ENCODE results near the gene OTUD7B.

The OTUD7B gene

DNA sequence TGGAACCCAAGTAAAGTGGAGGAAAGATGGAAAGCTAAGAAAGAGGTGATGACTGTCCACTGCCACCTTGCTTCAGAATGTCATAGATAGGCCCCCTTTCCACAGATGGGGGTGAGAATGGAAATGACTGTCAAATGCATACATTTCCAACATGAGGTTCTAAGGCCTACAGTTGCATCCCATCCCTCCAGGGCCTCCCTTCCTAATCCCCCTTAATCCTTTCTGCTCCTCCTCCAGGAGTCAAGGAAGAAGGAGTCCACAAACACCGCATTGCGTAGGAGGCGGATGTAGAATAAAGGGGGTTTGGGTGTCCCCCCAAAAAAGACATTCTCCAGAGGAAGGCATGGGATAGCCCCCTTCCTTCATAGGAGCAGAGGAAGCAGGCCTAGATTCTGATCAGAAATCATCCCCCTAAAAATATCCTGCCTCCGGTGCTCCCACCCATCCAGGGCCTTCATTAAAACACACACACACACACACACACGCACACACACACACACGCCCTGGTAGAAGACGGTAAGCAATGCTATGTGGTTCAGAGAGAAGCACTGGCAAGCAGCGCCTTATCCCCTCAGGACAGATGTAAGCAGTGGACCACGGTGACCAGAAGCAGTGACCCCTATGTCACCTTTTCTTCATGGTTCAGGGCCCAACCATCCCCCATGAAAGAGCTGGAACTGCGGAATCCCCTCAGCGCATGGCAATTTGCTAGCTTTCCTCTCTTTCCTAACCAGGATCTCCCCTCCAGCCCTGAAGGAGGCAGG, 94.9 kb downstream of the OTUD7B start:
- no peak for DNase-seq

DNA sequence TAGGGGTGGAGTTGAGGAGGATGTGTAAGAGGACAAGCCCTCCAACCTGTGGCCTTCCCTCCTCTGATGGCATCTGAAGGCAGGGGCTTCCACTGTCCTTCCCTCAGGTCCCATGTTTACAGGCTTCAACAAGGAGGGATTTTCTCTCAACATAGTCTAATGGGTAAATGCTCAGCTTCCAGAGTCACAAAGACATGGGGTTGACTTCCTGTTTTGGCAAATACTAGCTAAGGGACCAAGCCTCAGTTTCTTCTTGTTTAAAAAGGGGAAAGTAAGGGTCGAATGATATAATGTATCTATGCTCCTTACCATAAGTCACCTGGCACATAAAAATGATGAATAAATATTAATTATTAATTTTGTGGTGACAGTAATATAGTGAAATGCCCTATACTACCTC, 96.0 kb downstream of the OTUD7B start:
- no peak for DNase-seq

DNA sequence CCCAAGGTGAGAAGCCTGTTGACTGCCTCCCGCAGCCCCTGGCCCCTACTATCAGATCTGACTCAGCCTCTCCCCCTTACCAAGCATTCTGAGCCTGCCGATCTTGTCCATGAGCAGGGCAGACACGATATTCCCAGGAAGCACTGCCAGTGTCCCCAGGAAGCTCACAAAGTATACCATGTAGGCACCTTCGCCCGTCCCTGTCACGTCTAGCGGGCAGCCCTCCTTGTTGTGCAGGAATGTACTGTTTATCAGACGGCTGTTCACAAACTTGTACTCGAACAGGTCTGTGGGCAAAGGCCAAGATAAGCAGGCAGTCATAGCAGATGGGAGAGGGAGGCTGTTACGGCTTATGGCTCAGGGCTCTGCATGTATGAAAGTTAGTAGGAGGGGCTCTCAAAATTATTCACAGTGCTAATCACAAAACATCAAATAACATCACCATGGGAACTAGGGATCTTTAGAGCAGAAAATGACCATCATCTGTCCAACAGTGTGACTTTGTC, 103.9 kb downstream of the OTUD7B start:
- no peak for DNase-seq

DNA sequence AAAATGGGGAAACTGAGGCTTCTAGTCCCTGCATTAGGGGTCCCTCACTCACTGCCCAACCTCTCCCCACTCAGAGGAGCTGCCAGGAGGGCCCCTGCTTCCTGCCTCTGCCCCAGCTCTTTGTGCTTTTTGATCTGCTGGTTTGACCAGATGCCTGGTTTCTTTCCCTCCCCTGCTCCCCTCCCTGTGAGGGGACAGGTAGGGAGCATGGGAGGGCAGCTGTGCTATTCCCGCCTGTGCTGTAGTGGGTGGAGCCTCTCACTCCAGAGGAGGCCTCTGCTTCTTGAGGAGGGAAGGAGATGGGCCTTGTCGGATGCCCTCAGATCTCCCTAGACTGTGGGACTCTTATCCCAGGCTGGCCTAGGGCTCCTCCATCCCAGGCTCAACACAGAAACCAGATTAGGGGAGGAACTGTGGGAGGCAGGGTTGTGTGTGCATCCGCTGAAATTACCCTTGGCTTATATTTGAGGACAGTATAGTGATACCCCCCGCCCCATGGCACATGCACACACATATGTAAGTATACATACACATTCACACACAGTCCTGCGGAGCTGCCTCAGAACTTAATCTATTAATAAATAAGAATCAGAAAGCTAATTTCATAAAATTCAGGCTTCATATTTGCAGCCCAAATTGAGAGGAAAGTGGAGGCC, 106.6 kb downstream of the OTUD7B start:
- no peak for DNase-seq

DNA sequence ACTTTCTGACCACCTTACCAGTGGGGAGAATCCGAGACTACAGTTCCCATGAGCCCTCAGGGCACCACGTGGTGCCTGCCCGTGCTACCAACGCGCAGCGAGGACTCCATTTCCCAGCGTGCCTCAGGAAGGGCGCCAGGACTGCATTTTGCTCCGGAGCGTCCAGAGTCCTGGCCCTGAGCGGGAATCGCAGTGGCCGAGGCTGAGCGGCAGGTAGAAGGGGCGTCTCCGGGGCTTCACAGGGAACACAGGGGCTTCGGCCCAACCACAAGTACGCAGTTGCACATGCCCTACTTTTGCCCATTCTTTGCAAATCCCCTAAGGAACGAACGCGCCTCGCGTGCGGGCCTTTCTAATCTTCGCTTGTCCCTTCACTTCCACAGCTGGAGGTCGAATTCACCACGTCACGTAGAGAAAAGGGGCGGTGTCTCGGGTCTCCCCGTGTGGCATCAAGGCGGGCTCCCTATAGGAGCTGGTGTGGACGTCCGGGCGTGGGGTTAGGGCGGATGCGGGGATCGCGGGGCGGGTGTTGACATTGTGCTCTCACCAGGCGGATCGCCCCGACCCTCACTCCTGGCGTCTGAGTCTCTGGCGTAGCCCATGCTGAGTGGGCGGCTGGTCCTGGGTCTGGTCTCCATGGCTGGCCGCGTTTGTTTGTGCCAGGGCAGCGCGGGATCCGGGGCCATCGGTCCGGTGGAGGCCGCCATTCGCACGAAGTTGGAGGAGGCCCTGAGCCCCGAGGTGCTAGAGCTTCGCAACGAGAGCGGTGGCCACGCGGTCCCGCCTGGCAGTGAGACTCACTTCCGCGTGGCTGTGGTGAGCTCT, 110.9 kb downstream of the OTUD7B start, which contains the start of gene BOLA1:
Gene BOLA1 (plus strand): TSS at position 109 of the 825 bp plus-strand sequence. CDS start 492 bp downstream, at position 601.
- DNase-seq, result peak; percentile 93

DNA sequence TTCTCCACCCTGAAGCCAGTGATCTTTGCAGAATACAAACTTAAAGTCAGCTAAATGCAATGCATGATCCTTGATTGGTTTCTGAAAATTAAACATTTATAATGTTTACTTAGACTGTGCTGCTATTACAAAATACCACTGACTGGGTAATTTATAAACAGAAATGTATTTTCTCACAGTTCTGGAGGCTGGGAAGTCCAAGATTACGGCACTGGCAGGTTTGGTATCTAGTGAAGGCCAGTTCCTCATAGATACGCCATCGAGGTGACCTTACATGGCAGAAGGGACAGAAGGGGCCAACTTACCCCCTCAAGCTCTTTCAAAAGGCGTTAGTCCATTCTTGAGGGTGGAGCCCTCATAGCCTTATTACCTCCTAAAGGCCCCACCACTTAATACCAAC, 114.0 kb downstream of the OTUD7B start:
- DNase-seq, result no peak

DNA sequence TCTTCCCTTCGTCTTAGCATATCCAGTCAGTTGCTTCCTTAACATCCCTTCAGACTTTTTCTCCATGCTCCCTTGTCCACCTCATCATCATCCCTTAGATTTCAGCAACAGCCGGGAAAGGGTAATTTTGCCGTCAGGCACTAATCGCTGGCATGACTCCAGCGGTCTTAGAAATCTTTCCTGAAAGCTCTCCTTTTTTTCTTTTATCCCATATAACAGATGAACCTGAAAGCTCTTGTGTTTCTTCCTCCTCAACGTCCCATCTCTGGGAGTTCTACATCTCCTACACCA, 121.6 kb downstream of the OTUD7B start:
- no peak for DNase-seq

DNA sequence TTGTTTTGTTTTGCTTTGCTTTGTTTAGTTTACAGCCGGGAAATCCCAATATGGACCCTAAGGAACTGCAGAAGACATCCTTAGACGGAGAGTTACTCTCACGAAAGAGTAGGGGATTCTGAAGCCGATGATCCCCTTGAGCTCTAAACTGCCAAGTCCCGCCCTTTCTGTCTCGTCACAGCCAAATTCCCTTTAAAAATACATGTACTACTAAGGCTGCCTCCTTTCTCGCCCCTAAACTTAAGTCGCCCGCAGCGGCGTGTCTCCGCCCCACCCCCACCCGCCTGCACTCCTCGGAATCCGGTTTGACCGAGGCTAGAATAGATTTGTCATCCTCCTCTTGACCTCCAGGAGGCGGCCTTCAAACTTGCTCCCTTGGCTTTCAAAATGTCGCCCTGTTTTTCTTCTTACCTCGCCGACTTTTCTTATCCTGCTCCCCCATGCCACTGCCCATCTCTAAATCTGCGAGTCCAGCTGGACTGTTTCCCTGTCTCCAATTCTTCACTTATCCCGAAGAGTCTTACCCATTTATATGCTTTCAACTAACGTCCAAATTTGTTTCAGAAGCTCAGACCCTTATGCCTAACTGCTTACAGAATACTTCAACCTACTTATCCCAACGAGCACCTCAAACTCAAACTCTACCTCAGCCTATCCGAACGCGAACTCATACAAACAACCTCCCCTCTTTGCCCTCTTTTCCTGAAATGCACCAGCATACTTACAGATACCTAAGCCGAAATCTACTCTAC, 122.1 kb downstream of the OTUD7B start:
- DNase-seq, result peak; percentile 92

Measured in NCI-H1092 treated with DMSO at 0.1 percent for 48 hours (cell line).